Subcutaneous abdominal adipose tissue (tissue), 5 donors: Measurements from ENCODE around the gene TNFSF15.

Experiments used
- H3K27ac ChIP-seq: one replicate; pipeline ENCODE4 v1.7.0; 2013; ENCODE audit warnings: low read depth, mild to moderate bottlenecking, inconsistent platforms, low read length, moderate library complexity
- H3K27me3 ChIP-seq, 5 donors: one replicate each; pipeline ENCODE4 v1.7.0; 2013; ENCODE audit warnings: low read length in 5 of 5, inconsistent platforms in 1 of 5; ENCODE audit not compliant: control insufficient read depth in 5 of 5, insufficient read depth in 4 of 5
- H3K36me3 ChIP-seq, 5 donors: one replicate each; pipeline ENCODE4 v1.7.0; 2013; ENCODE audit warnings: low read length in 5 of 5; ENCODE audit not compliant: control insufficient read depth in 5 of 5, insufficient read depth in 5 of 5
- H3K4me1 ChIP-seq, 5 donors: one replicate each; pipeline ENCODE4 v1.7.0; 2013; ENCODE audit warnings: low read length in 5 of 5, mild to moderate bottlenecking in 3 of 5, moderate library complexity in 1 of 5; ENCODE audit not compliant: control insufficient read depth in 5 of 5, insufficient read depth in 5 of 5
- H3K4me3 ChIP-seq, 5 donors: one replicate each; pipeline ENCODE4 v1.7.0; 2013; ENCODE audit warnings: low read length in 5 of 5, low read depth in 1 of 5
- H3K9ac ChIP-seq, 5 donors: one replicate each; pipeline ENCODE4 v1.7.0; 2013; ENCODE audit warnings: low read length in 5 of 5, mild to moderate bottlenecking in 4 of 5, moderate library complexity in 3 of 5
- H3K9me3 ChIP-seq, 5 donors: one replicate each; pipeline ENCODE4 v1.7.0; 2013; ENCODE audit warnings: low read length in 5 of 5; ENCODE audit not compliant: control insufficient read depth in 5 of 5
- donor health status: healthy.
- donor health status: healthy.
- donor health status: healthy.
- donor health status: healthy.
- donor health status: healthy.

TNFSF15 gene

DNA sequence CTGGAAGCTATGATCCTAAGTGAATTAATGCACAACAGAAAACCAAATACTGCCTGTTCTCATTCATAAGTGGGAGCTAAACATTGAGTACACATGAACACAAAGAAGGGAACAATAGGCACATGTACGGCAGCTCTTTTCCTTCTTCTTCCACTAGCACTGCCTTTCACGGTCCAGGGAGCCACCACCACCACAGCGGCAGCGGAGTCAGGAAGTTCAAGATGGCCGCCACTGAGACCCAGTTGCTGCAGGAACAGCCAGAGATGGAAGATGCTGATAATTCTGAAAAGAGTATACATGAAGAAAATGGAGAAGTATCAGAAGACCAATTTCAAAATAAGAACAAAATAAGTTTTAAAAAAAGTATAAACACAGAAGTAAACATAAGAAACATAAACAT lies 39.5 kb upstream of the TNFSF15 start:
- Histone ChIP-seq H3K4me1 (peaks cover 0 to 8% (median 4%) of the 10 kb centered on the region in 5 donors), H3K27ac (no peak overlapping the region), H3K36me3 (no peaks in the 10 kb centered on the region), H3K4me3 (no peak overlapping the region), H3K9ac (no peak overlapping the region), H3K9me3 (no peaks in the 10 kb centered on the region), H3K27me3 (no peaks in the 10 kb centered on the region)

DNA sequence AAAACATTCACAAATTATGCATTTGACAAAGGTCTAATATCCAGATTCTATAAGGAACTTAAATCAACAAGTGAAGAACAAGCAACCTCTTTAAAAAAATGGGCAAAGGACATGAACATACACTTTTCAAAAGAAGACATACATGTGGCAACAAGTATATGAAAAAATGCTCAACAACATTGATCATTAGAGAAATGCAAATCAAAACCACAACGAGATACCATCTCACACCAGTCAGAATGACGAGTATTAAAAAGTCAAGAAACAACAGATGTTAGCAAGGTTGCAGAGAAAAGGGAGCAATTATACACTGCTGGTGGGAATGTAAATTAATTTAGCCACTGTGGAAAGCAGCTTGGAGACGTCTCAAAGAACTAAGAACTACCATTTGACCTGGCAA lies 38.9 kb upstream of the TNFSF15 start:
- Histone ChIP-seq H3K4me3 (no peak overlapping the region), H3K27ac (no peak overlapping the region), H3K4me1 (peaks cover 0 to 4% (median 0%) of the 10 kb centered on the region in 5 donors), H3K9me3 (no peaks in the 10 kb centered on the region), H3K27me3 (no peaks in the 10 kb centered on the region), H3K9ac (no peak overlapping the region), H3K36me3 (no peaks in the 10 kb centered on the region)

DNA sequence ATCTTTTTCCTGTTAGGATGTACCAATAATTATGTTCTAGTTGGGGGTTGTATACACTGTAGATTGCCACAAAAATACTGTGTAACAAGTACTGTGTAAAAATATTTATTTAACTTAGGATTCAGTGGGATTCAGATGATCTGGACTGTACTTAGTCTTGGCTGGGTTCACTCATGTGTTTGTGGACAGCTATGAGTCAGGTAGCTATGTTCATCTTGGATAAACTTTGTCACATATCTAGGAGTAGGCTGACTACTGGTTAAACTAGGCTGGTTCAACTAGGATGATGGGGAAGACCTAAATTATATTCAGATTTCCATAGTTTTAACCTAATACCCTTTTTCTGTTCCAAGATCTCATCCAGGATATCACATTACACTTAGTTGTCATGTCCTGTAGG lies 32.1 kb upstream of the TNFSF15 start:
- no peak overlapping the region for H3K27ac ChIP-seq
- no peaks in the 10 kb centered on the region for H3K27me3 ChIP-seq
- H3K4me3 ChIP-seq: no peak overlapping the region
- no peak overlapping the region for H3K9ac ChIP-seq
- no peaks in the 10 kb centered on the region for H3K9me3 ChIP-seq
- no peaks in the 10 kb centered on the region for H3K4me1 ChIP-seq
- no peaks in the 10 kb centered on the region for H3K36me3 ChIP-seq

DNA sequence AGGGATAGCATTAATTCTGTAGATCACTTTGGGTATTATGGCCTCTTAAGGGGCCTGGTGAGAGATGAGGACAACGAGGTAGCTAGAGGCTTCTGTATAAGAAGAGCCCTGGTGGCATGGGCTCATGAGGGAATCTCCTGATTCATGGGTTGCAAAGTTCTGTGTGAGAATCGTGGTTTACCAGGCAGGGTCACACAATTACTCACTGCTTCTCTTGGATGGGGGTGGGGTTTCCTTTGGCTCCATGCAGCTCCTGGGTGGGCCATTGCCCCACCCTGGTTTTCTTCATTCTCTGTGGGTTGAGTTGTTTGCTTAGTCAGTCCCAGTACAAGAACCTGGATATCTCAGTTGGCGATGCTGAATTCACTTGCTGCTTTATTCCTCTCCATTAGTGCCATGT lies 30.9 kb upstream of the TNFSF15 start:
- no peaks in the 10 kb centered on the region for H3K9me3 ChIP-seq
- H3K27me3 ChIP-seq: no peaks in the 10 kb centered on the region
- no peak overlapping the region for H3K9ac ChIP-seq
- no peaks in the 10 kb centered on the region for H3K36me3 ChIP-seq
- no peaks in the 10 kb centered on the region for H3K4me1 ChIP-seq
- H3K4me3 ChIP-seq: no peak overlapping the region
- H3K27ac ChIP-seq: no peak overlapping the region

DNA sequence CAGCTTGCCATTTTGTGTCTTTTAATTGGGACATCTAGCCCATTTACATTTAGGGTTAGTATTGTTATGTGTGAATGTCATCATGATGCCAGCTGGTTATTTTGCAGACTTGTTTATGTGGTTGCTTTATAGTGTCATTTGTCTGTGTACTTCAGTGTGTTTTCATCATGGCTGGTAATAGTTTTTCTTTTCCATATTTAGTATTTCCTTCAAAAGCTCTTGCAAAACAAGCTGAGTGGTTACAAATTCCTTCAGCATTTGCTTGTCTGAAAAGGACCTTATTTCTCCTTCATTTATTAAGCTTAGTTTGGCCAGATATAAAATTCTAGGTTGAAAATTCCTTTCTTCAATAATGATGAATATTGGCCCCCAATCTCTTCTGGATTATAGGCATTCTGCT lies 28.5 kb upstream of the TNFSF15 start:
- no peak overlapping the region for H3K4me3 ChIP-seq
- no peak overlapping the region for H3K9ac ChIP-seq
- peaks cover 0 to 10% (median 7%) of the 10 kb centered on the region in 5 donors for H3K4me1 ChIP-seq
- H3K27me3 ChIP-seq: no peaks in the 10 kb centered on the region
- no peaks in the 10 kb centered on the region for H3K36me3 ChIP-seq
- no peak overlapping the region for H3K27ac ChIP-seq
- H3K9me3 ChIP-seq: no peaks in the 10 kb centered on the region

DNA sequence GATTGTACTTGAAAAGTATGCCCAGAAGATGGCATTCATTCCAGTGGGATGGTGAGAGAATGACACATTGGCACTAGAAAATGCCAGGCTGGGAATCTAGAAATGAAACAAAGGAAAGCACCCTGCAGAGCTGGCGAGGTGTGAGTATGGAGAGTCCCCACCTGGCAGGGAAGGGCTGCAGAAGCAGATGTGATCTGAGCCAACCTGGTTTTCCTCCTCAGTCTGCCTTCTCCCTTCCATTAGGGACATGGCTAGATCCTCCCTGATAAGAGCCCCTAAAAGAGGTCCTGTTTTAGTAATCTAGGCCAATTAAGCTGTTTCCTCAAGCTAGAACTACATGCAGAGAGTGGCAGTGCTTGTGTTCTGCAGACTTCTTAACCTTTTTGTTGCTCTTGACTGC lies 24.7 kb upstream of the TNFSF15 start:
- Histone ChIP-seq H3K27ac (no peak overlapping the region), H3K4me1 (peaks cover 0 to 10% (median 7%) of the 10 kb centered on the region in 5 donors), H3K9me3 (no peaks in the 10 kb centered on the region), H3K27me3 (no peaks in the 10 kb centered on the region), H3K9ac (no peak overlapping the region), H3K36me3 (no peaks in the 10 kb centered on the region), H3K4me3 (no peak overlapping the region)

- Histone ChIP-seq H3K27me3 (no peaks in the 10 kb centered on the region), H3K9me3 (no peaks in the 10 kb centered on the region), H3K4me3 (no peak overlapping the region), H3K4me1 (peaks cover 0 to 10% (median 7%) of the 10 kb centered on the region in 5 donors), H3K36me3 (no peaks in the 10 kb centered on the region), H3K9ac (no peak overlapping the region), H3K27ac (no peak overlapping the region)
These were observed 24.0 kb upstream of the TNFSF15 start for GRCh38 chr9:114829574-114830440.

DNA sequence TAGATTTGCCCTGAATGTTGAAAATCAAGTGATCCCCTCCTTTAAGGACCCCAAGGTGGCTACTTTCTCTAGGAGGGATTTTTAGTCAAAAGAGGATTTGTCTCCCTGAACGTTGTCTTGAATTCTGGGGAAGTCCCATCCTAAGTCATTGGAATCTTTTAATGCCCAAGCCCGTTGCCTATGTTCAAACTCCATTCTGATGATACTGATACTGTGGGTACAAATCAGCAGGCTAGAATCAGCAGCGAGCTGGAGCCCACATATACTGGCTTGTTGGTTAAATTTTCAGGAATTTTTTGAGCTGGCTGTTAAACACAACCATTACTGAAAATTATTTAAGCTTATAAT lies 22.4 kb upstream of the TNFSF15 start:
- Histone ChIP-seq H3K9me3 (no peaks in the 10 kb centered on the region), H3K27ac (no peak overlapping the region), H3K4me3 (no peak overlapping the region)

GRCh38 chr9:114827641-114828302 lies 21.9 kb upstream of the TNFSF15 start:
- H3K9me3 ChIP-seq: no peaks in the 10 kb centered on the region
- peaks cover 0 to 10% (median 7%) of the 10 kb centered on the region in 5 donors for H3K4me1 ChIP-seq
- no peak overlapping the region for H3K9ac ChIP-seq
- H3K27me3 ChIP-seq: no peaks in the 10 kb centered on the region
- no peaks in the 10 kb centered on the region for H3K36me3 ChIP-seq
- no peak overlapping the region for H3K4me3 ChIP-seq
- no peak overlapping the region for H3K27ac ChIP-seq

More for the DNA sequence above, 22.4 kb upstream of the TNFSF15 start:
- Histone ChIP-seq H3K27me3 (no peaks in the 10 kb centered on the region), H3K4me1 (peaks cover 0 to 10% (median 7%) of the 10 kb centered on the region in 5 donors), H3K36me3 (no peaks in the 10 kb centered on the region), H3K9ac (no peak overlapping the region)

- Histone ChIP-seq H3K9ac (no peak overlapping the region), H3K4me1 (peaks cover 0 to 10% (median 7%) of the 10 kb centered on the region in 5 donors), H3K27ac (no peak overlapping the region), H3K9me3 (no peaks in the 10 kb centered on the region), H3K36me3 (no peaks in the 10 kb centered on the region), H3K27me3 (no peaks in the 10 kb centered on the region), H3K4me3 (no peak overlapping the region)
These were observed 20.6 kb upstream of the TNFSF15 start for GRCh38 chr9:114826431-114826830.
